A549 (cell line): ENCODE measurements around the gene ARID1B. TPM values are rescaled to one million over a fixed set of nuclear protein-coding genes. Genes with fewer than 3 reads are reported as not detected.

Source experiments
- ATAC-seq, 2 experiments: fragments of 200-7000 bp in 1 of 2; fragments of >200 bp in 1 of 2; cut with Nextera tagmentation in 1 of 2; cut with Tn5 transposase in 1 of 2; 3 replicates each; pipeline versions ENCODE4 v1.8.0 to v1.9.1; 2018 to 2020; ENCODE audit warnings: mild to moderate bottlenecking in 1 of 2, moderate library complexity in 1 of 2
- CTCF ChIA-PET: fragments of 300-600 bp; sonication (Branson Sonifier 250); formaldehyde crosslinking; extraction: SDS; loops from one replicate; lab custom pipeline; 2021; ENCODE audit warnings: antibody characterized with exemption, inconsistent platforms; lab: Yijun Ruan, JAX
- POLR2A ChIA-PET: fragments of 350-600 bp; formaldehyde crosslinking; extraction: SDS; loops from one replicate; lab custom pipeline; 2021; ENCODE audit warnings: antibody characterized with exemption, inconsistent platforms; lab: Yijun Ruan, JAX
- DNase-seq, 2 experiments: peaks; one replicate each; pipeline versions ENCODE4 v3.0.0 to v3.0.0-alpha.2; 2011 to 2016; ENCODE audit warnings: low read depth in 1 of 2, low spot score in 1 of 2
- FAIRE-seq: peaks from 2 replicates; lab custom pipeline; 2011; peaks lifted over from hg19 to GRCh38; lab: Jason Lieb, UNC
- H3K27ac ChIP-seq, 2 experiments: fragments of >200 bp; sonication (Bioruptor Twin); formaldehyde crosslinking; 3 replicates each; pipeline ENCODE4 v1.5.1; 2016 to 2017
- H3K4me1 ChIP-seq: fragments of >200 bp; sonication (Bioruptor Twin); formaldehyde crosslinking; 3 replicates; pipeline ENCODE4 v1.6.1; 2016
- H3K4me2 ChIP-seq: fragments of >200 bp; sonication (Bioruptor Twin); formaldehyde crosslinking; 3 replicates; pipeline ENCODE4 v1.6.1; 2016
- H3K4me3 ChIP-seq: fragments of >200 bp; sonication (Bioruptor Twin); formaldehyde crosslinking; 3 replicates; pipeline ENCODE4 v1.5.1; 2016
- H3K9me3 ChIP-seq: fragments of >200 bp; sonication (Bioruptor Twin); formaldehyde crosslinking; 3 replicates; pipeline ENCODE4 v1.6.1; 2016
- CBX2 ChIP-seq: fragments of 200-600 bp; sonication (generic); IDR thresholded peaks from 2 replicates; pipeline ENCODE4 v1.6.1; 2016; ENCODE audit warnings: low read depth, mild to moderate bottlenecking, borderline replicate concordance
- CEBPB ChIP-seq, 2 experiments: fragments of >200 bp in 1 of 2; sonication (Bioruptor Twin) in 1 of 2; formaldehyde crosslinking in 1 of 2; IDR thresholded peaks; 2 replicates each; pipeline ENCODE4 v1.6.1; 2012 to 2016
- CHD2 ChIP-seq: fragments of 150-350 bp; IDR thresholded peaks from 2 replicates; pipeline ENCODE4 v1.6.1; 2014; ENCODE audit warnings: low read length; ENCODE audit not compliant: partially characterized antibody
- EP300 ChIP-seq, 2 experiments: fragments of >200 bp; sonication (Bioruptor Twin); formaldehyde crosslinking; IDR thresholded peaks; 2 replicates in 1 of 2; 3 replicates in 1 of 2; pipeline ENCODE4 v1.6.1; 2016 to 2017
- FOSL2 ChIP-seq, 2 experiments: fragments of 450-650 bp in 1 of 2; fragments of >200 bp in 1 of 2; sonication (Bioruptor Twin) in 1 of 2; formaldehyde crosslinking; IDR thresholded peaks; 2 replicates each; pipeline versions ENCODE4 v1.5.0 to v1.6.1; 2016 to 2020; ENCODE audit warnings: mild to moderate bottlenecking in 1 of 2, moderate library complexity in 1 of 2
- HDAC2 ChIP-seq: fragments of 200-600 bp; sonication (generic); IDR thresholded peaks from 2 replicates; pipeline ENCODE4 v1.6.1; 2016
- HOXA7 ChIP-seq: fragments of 250-450 bp; sonication (Bioruptor Pico); IDR thresholded peaks from 2 replicates; pipeline ENCODE4 v1.5.0; 2020; ENCODE audit warnings: mild to moderate bottlenecking, moderate library complexity
- HOXB13 ChIP-seq: fragments of 250-450 bp; sonication (Bioruptor Pico); IDR thresholded peaks from 2 replicates; pipeline ENCODE4 v1.5.0; 2020; ENCODE audit warnings: low read depth, mild to moderate bottlenecking, moderate library complexity
- MAFK ChIP-seq: fragments of 450-650 bp; IDR thresholded peaks from 2 replicates; pipeline ENCODE4 v1.6.1; 2014; ENCODE audit not compliant: partially characterized antibody
- MYC ChIP-seq: IDR thresholded peaks from 2 replicates; pipeline ENCODE4 v1.6.1; 2012; ENCODE audit warnings: mild to moderate bottlenecking, inconsistent platforms, low read length, improper control_type of control experiment, borderline replicate concordance
- PHF8 ChIP-seq: fragments of 200-600 bp; sonication (generic); IDR thresholded peaks from 2 replicates; pipeline ENCODE4 v1.6.1; 2016; ENCODE audit warnings: low read depth, mild to moderate bottlenecking, antibody characterized with exemption, moderate library complexity, borderline replicate concordance
- RAD21 ChIP-seq, 2 experiments: fragments of >200 bp in 1 of 2; sonication (Bioruptor Twin) in 1 of 2; formaldehyde crosslinking in 1 of 2; IDR thresholded peaks in 1 of 2; conservative IDR thresholded peaks in 1 of 2; 2 replicates in 1 of 2; 3 replicates in 1 of 2; pipeline ENCODE4 v1.6.1; 2012 to 2018; ENCODE audit warnings: inconsistent platforms in 1 of 2
- RARB ChIP-seq: fragments of 250-450 bp; sonication (Bioruptor Pico); IDR thresholded peaks from 2 replicates; pipeline ENCODE4 v1.8.0; 2021; ENCODE audit warnings: mild to moderate bottlenecking, moderate library complexity
- TFCP2L1 ChIP-seq: fragments of 250-450 bp; sonication (Bioruptor Pico); IDR thresholded peaks from 2 replicates; pipeline ENCODE4 v1.5.0; 2021; ENCODE audit warnings: mild to moderate bottlenecking
- TP53 ChIP-seq: fragments of 250-450 bp; sonication (Bioruptor Pico); IDR thresholded peaks from 2 replicates; pipeline ENCODE4 v1.5.0; 2021; ENCODE audit warnings: mild to moderate bottlenecking, moderate library complexity
- ZC3H11A ChIP-seq: fragments of 450-650 bp; IDR thresholded peaks from 2 replicates; pipeline ENCODE4 v1.6.1; 2014; ENCODE audit warnings: antibody characterized with exemption, mild to moderate bottlenecking
- ZFP36 ChIP-seq: fragments of 450-650 bp; IDR thresholded peaks from 2 replicates; pipeline ENCODE4 v1.6.1; 2014; ENCODE audit warnings: borderline replicate concordance; ENCODE audit not compliant: partially characterized antibody
- WGBS: methylation state at CpG from one replicate; pipeline ENCODE4 v1.1.6; 2017; ENCODE audit errors: missing lambda C conversion rate; 5-methylcytosine and 5-hydroxymethylcytosine counted together
- polyA plus RNA-seq, 4 experiments: library from polyadenylated mRNA; depleted of rRNA in 3 of 4; stranded (reverse); fragments of >200 nt; fragmentation: RNase III in 1 of 4; extraction: RNeasy Plus Mini Kit Qiagen cat#74134 plus additional on column Dnase treatment in 1 of 4; gene quantifications; 2 replicates in 3 of 4; 3 replicates in 1 of 4; pipeline ENCODE4 v1.2.3, GENCODE V29; 2011 to 2017
- TF ChIP-seq, protein P1 (sequence below): fragments of >200 bp; sonication (Bioruptor Twin); formaldehyde crosslinking; IDR thresholded peaks from 3 replicates; pipeline ENCODE4 v1.6.1; 2016
- TF ChIP-seq, protein P2 (sequence below): fragments of >200 bp; sonication (Bioruptor Twin); formaldehyde crosslinking; IDR thresholded peaks from 3 replicates; pipeline ENCODE4 v1.5.1; 2016
- TF ChIP-seq, protein P3 (sequence below): fragments of 250-450 bp; sonication (Bioruptor Pico); IDR thresholded peaks from 2 replicates; pipeline ENCODE4 v1.5.0; 2020; ENCODE audit warnings: low read depth, mild to moderate bottlenecking, moderate library complexity
- TF ChIP-seq, protein P4 (sequence below): fragments of 150-350 bp; IDR thresholded peaks from 2 replicates; pipeline ENCODE4 v1.6.1; 2014; ENCODE audit warnings: low read depth, mild to moderate bottlenecking, low read length
- TF ChIP-seq, protein P5 (sequence below): IDR thresholded peaks from 2 replicates; pipeline ENCODE4 v1.6.1; 2012
- TF ChIP-seq, protein P6 (sequence below): fragments of 250-450 bp; sonication (Bioruptor Pico); IDR thresholded peaks from 2 replicates; pipeline ENCODE4 v1.5.0; 2021; ENCODE audit warnings: mild to moderate bottlenecking, moderate library complexity, borderline replicate concordance

Gene ARID1B
- polyA plus RNA-seq, 2 of the 4 experiments (the other 2 are of a cell fraction): 13.5 to 16.3 TPM

DNA sequence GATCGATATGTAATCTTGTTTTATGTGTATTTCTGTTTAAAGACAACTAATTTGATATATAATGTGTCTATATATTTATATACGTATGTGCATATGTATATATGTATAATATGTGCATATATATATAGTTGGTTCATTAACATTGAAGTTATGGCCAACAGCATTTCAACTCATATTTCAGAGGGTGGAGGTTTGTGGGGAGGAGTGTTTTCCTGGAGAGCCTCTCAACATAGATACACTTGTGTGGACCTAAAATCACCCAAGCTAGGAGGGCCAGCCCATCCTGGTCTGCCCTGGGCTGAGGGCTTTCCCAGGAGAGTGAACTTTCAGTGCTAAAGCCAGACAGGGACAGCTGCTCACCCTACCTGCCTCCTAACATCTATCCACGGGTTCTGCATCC lies 477.4 kb downstream of the ARID1B start (continued):
- TF ChIP-seq CEBPB (IDR thresholded peaks at IDR 0.05) (no peak), PHF8 (no peak), CBX2 (no peak), TFCP2L1 (CRISPR knock-in tag) (no peak), TP53 (CRISPR knock-in tag) (no peak), RAD21 (conservative IDR thresholded peaks at IDR 0.05 in 1 of 2, IDR thresholded peaks at IDR 0.05 in 1 of 2) (no peak)
- TF ChIP-seq, protein P1, sequence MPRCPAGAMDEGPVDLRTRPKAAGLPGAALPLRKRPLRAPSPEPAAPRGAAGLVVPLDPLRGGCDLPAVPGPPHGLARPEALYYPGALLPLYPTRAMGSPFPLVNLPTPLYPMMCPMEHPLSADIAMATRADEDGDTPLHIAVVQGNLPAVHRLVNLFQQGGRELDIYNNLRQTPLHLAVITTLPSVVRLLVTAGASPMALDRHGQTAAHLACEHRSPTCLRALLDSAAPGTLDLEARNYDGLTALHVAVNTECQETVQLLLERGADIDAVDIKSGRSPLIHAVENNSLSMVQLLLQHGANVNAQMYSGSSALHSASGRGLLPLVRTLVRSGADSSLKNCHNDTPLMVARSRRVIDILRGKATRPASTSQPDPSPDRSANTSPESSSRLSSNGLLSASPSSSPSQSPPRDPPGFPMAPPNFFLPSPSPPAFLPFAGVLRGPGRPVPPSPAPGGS: no peak

DNA sequence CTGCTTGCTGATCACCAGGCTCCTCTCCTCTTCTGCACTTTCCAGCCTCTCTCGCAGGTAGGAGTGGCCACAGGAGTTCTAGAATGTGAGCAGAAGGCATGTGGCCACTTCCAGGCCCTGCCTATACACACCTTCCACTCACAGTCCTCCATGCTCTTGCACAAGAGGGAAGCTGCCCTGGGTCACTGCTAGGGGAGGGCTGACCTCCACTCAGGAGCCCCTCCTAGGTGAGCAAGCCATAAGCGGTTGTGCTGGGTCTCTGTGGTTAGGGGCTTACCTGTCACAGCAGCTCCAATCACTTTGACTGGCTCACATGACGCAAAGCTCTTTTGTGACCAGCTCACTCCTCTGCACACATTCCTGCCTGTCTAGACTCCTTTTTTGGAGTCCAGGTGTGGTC lies 477.9 kb downstream of the ARID1B start:
- Histone ChIP-seq H3K4me2 (no peak overlapping the region), H3K9me3 (no peaks in the 10 kb centered on the region), H3K4me3 (no peak overlapping the region), H3K27ac (no peak overlapping the region)
- no peak for FAIRE-seq
- ATAC-seq: no peak
- no peak for DNase-seq
- POLR2A ChIA-PET: no interaction called here
- TF ChIP-seq HOXB13 (CRISPR knock-in tag) (no peak), RARB (CRISPR knock-in tag) (no peak), HOXA7 (CRISPR knock-in tag) (no peak), HDAC2 (no peak), EP300 (IDR thresholded peaks at IDR 0.05) (no peak), RAD21 (conservative IDR thresholded peaks at IDR 0.05 in 1 of 2, IDR thresholded peaks at IDR 0.05 in 1 of 2) (no peak), CHD2 (no peak), ZC3H11A (no peak), MAFK (no peak)
- TF ChIP-seq, protein P1: no peak
- TF ChIP-seq, protein P2, sequence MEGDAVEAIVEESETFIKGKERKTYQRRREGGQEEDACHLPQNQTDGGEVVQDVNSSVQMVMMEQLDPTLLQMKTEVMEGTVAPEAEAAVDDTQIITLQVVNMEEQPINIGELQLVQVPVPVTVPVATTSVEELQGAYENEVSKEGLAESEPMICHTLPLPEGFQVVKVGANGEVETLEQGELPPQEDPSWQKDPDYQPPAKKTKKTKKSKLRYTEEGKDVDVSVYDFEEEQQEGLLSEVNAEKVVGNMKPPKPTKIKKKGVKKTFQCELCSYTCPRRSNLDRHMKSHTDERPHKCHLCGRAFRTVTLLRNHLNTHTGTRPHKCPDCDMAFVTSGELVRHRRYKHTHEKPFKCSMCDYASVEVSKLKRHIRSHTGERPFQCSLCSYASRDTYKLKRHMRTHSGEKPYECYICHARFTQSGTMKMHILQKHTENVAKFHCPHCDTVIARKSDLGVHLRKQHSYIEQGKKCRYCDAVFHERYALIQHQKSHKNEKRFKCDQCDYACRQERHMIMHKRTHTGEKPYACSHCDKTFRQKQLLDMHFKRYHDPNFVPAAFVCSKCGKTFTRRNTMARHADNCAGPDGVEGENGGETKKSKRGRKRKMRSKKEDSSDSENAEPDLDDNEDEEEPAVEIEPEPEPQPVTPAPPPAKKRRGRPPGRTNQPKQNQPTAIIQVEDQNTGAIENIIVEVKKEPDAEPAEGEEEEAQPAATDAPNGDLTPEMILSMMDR: no peak
- TF ChIP-seq, all 56 proteins: peak for 0
- WGBS: 61% methylated on average over 2 of the region's 3 CpGs
- CTCF ChIA-PET: interaction anchor here (1.4 to 1.6 kb wide), 2 partner anchors 10 to 20 kb away, joined by 3 to 8 read pairs; no protein-coding TSS in a partner anchor
- H3K4me1 ChIP-seq: no peaks in the 10 kb centered on the region

DNA sequence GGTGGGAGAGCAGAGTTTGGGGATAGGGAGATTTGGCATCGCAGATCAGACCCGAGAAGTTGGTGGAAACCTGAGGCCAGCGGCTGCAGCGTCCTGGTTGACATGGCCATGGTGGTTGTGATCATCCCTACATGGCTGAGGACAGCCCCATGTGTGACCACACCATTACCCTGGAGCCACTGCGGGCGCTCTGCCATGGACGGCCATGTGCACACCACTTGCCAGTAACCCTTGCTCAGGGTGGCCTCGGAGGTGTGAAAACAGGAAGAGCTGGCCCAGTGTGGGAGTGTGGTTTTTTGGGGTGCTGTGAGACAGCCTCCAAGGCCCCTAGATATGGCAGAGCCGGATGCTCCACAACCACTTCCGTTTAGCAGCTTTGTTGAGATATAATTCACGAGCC lies 481.7 kb downstream of the ARID1B start:
- no peak overlapping the region for H3K27ac ChIP-seq
- no peaks in the 10 kb centered on the region for H3K4me1 ChIP-seq
- 69% methylated on average over 7 of the region's 11 CpGs for WGBS
- POLR2A ChIA-PET: no interaction called here
- ATAC-seq (no peak), FAIRE-seq (no peak), DNase-seq (no peak)
- no peaks in the 10 kb centered on the region for H3K9me3 ChIP-seq
- no peak overlapping the region for H3K4me3 ChIP-seq
- CTCF ChIA-PET: interaction anchor here (0.9 kb wide), 1 partner anchor 16 kb away, joined by 3 read pairs; no protein-coding TSS in a partner anchor
- H3K4me2 ChIP-seq: no peak overlapping the region
- TF ChIP-seq, protein P2: no peak
- TF ChIP-seq FOSL2 (IDR thresholded peaks at IDR 0.05): no peak
- no peak for TF ChIP-seq FOSL2 (CRISPR knock-in tag; IDR thresholded peaks at IDR 0.05)
- no peak for TF ChIP-seq PHF8
- TF ChIP-seq, protein P3, sequence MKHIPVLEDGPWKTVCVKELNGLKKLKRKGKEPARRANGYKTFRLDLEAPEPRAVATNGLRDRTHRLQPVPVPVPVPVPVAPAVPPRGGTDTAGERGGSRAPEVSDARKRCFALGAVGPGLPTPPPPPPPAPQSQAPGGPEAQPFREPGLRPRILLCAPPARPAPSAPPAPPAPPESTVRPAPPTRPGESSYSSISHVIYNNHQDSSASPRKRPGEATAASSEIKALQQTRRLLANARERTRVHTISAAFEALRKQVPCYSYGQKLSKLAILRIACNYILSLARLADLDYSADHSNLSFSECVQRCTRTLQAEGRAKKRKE (CRISPR knock-in tag): no peak
- TF ChIP-seq, protein P4, sequence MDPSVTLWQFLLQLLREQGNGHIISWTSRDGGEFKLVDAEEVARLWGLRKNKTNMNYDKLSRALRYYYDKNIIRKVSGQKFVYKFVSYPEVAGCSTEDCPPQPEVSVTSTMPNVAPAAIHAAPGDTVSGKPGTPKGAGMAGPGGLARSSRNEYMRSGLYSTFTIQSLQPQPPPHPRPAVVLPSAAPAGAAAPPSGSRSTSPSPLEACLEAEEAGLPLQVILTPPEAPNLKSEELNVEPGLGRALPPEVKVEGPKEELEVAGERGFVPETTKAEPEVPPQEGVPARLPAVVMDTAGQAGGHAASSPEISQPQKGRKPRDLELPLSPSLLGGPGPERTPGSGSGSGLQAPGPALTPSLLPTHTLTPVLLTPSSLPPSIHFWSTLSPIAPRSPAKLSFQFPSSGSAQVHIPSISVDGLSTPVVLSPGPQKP: no peak
- TF ChIP-seq, protein P5, sequence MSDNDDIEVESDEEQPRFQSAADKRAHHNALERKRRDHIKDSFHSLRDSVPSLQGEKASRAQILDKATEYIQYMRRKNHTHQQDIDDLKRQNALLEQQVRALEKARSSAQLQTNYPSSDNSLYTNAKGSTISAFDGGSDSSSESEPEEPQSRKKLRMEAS: no peak
- TF ChIP-seq, protein P6, sequence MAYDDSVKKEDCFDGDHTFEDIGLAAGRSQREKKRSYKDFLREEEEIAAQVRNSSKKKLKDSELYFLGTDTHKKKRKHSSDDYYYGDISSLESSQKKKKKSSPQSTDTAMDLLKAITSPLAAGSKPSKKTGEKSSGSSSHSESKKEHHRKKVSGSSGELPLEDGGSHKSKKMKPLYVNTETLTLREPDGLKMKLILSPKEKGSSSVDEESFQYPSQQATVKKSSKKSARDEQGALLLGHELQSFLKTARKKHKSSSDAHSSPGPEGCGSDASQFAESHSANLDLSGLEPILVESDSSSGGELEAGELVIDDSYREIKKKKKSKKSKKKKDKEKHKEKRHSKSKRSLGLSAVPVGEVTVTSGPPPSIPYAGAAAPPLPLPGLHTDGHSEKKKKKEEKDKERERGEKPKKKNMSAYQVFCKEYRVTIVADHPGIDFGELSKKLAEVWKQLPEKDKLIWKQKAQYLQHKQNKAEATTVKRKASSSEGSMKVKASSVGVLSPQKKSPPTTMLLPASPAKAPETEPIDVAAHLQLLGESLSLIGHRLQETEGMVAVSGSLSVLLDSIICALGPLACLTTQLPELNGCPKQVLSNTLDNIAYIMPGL (CRISPR knock-in tag): no peak
- TF ChIP-seq ZFP36: no peak
- no peak for TF ChIP-seq MAFK
- no peak for TF ChIP-seq MYC
